HG03064 (cell line): ENCODE measurements around the gene CSKMT.

ENCODE experiments used
- ATAC-seq: cut with Tn5 transposase; IDR thresholded peaks from one replicate; pipeline ENCODE4 v1.9.1; 2021; ENCODE audit warnings: low read depth; ENCODE audit not compliant: unreplicated experiment

CSKMT gene

GRCh38 chr11:62713343-62713742, 48.2 kb downstream of the CSKMT start:
- ATAC-seq, result no peak

GRCh38 chr11:62715150-62716130, 50.3 kb downstream of the CSKMT start:
- no peak for ATAC-seq

- ATAC-seq, result no peak
These were observed 51.1 kb downstream of the CSKMT start for GRCh38 chr11:62716206-62716605.

GRCh38 chr11:62716816-62717215, 51.7 kb downstream of the CSKMT start:
- ATAC-seq, result no peak
